Embryonic facial prominence (tissue), 1 donor: ENCODE data around the gene TMEM271.

Experiments
- DNase-seq: peaks from one replicate; pipeline ENCODE4 v3.0.0-alpha.2; 2016; ENCODE audit errors: extremely low spot score

The TMEM271 gene

DNA sequence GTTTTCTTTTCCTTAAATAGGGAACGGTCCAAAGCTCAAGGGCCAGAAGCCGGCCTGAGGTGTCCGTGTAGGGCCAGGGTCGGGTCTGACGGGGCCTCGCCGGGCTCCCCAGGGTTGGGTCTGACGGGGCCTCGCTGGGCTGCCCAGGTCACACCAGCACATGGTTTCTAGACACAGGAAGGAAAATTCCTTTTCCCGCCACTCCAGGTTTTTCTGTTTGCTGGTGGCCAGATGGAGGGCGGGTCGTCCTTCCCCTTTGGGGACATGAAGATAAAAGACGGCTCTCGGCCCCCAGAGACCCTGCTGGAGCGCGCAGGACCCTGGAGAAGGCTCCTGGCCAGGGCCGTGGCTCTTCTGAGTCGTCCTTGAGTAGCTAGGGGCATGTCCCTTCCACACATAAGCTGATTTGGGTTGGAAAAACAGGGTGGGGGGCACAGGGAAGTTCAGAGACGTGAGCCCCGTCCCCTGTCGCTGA lies 42.0 kb downstream of the TMEM271 start:
- DNase-seq: no peak

DNA sequence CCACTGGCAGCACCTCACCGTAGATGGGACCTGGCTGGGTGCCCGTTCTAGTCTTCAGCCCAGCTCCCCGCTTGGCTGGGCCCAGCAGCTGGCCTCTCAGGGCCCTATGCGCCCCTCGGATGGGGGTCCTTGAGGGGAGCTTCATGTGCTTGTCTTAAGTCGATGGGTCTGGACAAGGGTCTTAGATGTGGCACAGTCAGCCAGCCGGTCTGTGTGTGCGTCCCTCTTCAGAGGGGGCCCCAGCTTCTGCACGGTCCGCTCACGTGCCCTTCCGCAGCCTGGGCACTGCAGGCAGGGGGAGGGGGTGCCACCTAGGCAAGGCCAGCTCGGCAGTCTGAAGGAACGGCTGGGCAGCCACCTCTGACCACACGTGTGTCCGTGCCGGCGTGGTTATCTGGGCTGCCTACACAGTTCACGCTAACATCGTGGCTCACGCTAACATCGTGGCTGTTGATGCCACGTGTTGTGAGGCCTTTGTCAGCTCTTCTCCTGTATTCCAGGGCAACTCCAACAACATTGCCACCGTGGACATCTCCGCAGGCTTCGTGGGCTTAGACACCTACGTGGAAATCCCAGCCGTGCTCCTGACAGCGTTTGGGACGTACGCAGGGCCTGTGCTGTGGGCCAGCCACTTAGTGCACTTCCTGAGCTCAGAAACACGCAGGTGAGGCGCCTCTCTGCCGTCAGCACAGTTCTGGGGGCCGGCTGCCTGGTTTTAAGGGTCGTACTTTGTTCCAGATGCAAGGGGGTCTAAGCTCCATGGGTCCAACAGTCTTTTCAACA lies 42.6 kb downstream of the TMEM271 start:
- DNase-seq: no peak

DNA sequence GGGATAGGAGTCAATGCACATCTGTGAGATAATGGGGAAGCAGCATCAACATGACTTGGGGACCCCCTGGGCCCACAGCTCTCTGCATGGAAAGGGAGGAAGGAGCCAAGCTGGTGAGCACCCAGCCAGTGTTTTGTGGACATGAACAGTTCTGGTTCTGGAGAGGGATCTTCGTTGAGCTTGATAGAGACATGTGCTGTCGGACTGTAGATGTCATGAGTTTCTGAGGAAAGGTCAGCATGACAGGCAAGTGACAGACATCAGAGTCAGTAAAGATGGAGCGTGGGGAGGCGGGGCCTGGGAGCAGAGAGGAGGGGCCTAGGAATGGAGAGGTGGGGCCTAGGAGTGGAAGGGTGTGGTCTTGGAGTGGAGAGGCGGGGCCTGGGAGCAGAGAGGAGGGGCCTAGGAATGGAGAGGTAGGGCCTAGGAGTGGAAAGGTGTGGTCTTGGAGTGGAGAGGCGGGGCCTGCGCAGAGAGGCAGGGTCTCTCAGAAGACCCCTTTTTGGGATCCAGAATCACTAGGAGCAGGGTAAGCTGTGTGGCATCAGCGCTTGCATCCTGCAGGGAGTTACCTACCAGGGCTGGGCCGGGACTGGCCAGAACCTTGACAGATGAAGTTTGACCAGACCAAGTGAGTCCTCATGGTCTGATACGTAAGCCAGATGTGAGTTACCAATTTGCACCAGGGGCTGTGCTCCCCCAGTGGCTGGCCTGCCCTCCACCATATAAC lies 43.3 kb downstream of the TMEM271 start:
- DNase-seq: no peak

GRCh38 chr4:531721-532565 lies 44.2 kb downstream of the TMEM271 start:
- DNase-seq: no peak

GRCh38 chr4:531076-531475 lies 45.0 kb downstream of the TMEM271 start:
- DNase-seq: no peak

DNA sequence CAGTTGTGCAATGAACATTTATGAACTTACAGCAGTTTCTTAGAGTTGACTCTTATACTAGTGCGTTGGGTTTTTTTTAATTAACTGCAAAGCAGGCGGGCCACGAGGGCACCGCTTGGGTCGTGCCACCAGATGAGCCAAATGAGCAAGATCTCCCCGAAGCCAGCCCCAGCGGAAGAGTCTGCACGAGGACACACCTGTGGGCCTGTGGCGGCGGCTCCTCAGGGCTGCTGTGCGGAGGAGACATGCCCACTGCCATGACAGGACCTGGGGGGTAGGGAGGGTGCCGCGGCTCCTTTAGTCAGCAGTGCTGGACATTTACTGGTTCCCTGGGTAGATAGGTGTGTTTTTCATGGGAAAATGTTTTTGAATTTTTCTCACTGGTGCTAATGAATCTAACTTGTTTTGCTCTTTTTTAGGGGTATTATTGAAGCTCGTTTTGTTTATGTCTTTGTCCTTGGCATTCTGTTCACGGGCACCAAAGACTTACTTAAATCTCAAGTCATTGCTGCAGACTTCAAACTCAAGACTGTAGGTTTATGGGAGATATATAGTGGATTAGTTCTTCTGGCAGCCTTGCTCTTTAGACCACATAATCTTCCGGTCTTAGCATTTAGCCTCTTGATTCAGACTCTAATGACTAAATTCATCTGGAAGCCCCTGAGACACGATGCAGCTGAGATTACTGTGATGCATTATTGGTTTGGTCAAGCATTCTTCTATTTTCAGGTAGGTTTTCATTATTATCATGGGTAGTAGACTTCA lies 45.9 kb downstream of the TMEM271 start:
- DNase-seq: no peak

DNA sequence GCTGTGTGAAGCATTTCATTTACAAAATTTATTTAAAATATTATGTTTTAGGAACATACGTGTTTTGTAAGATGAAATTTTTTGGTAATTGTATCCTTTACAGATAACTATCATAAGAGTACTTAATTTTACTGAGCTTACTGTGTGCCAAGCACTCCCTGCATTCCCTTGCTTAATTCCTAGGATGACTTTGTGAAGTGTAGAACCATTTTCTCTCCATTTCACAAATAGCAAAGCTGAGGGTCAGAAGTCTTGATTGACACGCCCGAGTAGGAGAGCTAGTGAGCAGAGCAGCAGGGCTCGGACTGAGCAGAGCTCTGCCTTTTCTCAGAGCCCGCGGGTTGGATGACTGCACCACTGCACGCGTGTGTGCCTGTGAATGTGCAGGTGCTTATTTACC lies 46.5 kb downstream of the TMEM271 start:
- no peak for DNase-seq

- no peak for DNase-seq
Observed at GRCh38 chr4:528835-529234, 47.3 kb downstream of the TMEM271 start.

DNA sequence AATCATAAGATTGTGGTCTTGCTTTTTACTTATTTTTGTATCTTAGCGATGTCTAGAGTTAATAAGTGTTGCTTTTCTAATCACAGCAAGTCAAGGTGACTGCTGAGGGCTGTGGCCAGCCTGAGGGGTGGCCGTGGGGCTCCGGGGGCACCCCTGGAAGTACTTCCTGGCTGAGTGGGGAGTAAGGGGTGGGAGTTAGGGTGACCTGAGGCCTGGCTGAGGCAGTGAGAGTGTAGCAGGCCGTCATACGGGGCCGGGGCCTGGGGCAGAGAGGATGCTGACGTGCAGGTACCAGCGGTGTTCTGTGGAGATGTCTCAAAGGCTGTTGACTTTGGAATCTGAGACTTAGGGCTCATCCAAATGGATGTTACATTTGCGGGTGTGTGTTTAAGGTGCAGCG lies 47.8 kb downstream of the TMEM271 start:
- DNase-seq: no peak

- DNase-seq: no peak
Observed at GRCh38 chr4:526971-527460, 49.1 kb downstream of the TMEM271 start.

DNA sequence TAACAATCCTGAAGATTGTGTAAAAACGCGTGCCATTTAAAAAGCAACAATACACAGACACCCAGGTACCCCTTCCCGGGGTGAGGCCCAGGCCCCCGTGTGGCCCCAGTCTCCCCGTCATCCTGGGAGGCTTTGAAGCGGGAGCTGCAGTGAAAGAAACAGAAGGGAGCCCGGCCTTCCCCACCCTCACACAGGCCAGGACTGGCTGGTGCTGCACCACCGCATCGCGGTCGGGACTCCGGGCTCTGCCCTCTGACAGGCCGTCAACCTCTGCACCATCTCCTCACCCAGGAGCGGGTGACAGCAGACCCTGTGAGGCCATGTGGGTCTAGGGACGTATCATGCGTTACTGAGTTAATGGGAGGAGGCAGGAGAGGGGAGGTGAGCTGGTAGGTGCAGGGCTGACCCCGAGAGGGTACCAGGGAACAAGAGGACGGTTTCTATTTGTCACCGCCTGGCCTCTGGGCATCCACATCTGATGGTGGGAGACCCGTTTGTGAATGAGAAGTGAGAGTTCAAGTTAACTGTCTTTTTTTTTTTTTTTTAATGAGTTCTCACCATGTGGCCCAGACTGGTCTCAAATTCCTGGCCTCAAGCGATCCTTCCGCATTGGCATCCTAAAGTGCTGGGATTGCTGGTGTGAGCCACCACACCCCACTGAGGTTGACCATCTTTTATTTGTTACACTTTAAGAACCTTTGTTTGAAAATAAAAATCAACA lies 49.7 kb downstream of the TMEM271 start:
- DNase-seq: no peak

- DNase-seq: no peak
Observed at GRCh38 chr4:525660-526059, 50.4 kb downstream of the TMEM271 start.

DNA sequence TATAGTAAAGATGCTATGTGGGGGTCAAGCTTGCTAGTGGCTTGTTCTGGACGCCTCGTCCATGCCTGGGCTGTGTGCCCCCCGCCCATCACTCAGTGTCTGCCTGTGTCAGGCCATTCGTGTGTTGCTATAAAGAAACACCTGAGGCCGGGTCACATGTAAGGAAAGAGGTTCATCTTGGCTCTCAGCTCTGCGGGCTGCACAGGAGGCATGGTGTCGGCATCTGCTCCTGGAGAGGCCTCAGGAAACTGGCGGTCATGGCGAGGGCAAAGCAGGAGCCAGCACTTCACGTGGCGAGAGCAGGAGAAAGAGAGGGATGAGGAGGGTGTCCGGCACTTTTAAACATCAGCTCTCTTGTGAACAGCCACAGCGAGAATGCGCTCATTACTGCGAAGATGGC lies 51.9 kb downstream of the TMEM271 start:
- DNase-seq: no peak
